Activated CD4-positive, alpha-beta T cell treated with anti-CD3 and anti-CD28 coated beads, Interleukin-2, amount 10 ng/mL, durations not matched to agents 7 days and 5 days (primary cell): ENCODE results near the gene MSRB2. TPM values are rescaled to one million over a fixed set of nuclear protein-coding genes. Genes with fewer than 3 reads are reported as not detected.

ENCODE experiments used
- CTCF ChIA-PET: fragments of 350-600 bp; sonication (Branson Sonifier 250); formaldehyde crosslinking; loops from one replicate; lab custom pipeline; 2021; ENCODE audit warnings: antibody characterized with exemption; lab: Charles Lee
- POLR2A ChIA-PET: fragments of 350-600 bp; sonication (Branson Sonifier 250); formaldehyde crosslinking; loops from one replicate; lab custom pipeline; 2021; ENCODE audit warnings: antibody characterized with exemption; lab: Charles Lee
- DNase-seq: peaks from one replicate; pipeline ENCODE4 v3.0.0-alpha.2; 2020
- H3K27ac Mint-ChIP-seq: one replicate; pipeline ENCODE4 v1.8.0; 2021; ENCODE audit warnings: mild to moderate bottlenecking, moderate library complexity, mixed read lengths
- H3K27me3 Mint-ChIP-seq: one replicate; pipeline ENCODE4 v1.8.0; 2021; ENCODE audit warnings: mixed read lengths
- H3K36me3 Mint-ChIP-seq: one replicate; pipeline ENCODE4 v1.8.0; 2021; ENCODE audit warnings: low read depth, mixed read lengths
- H3K4me1 Mint-ChIP-seq: one replicate; pipeline ENCODE4 v1.8.0; 2021; ENCODE audit warnings: mixed read lengths
- H3K4me3 Mint-ChIP-seq: one replicate; pipeline ENCODE4 v1.8.0; 2021; ENCODE audit warnings: mild to moderate bottlenecking, moderate library complexity, mixed read lengths
- H3K9me3 Mint-ChIP-seq: one replicate; pipeline ENCODE4 v1.8.0; 2021; ENCODE audit warnings: mixed read lengths
- total RNA-seq, 2 experiments: library from RNA; stranded (reverse); gene quantifications; one replicate each; pipeline ENCODE4 v1.2.3, GENCODE V29; 2021

MSRB2 gene
- total RNA-seq: 1 to 10 TPM; 6.5 to 9.2 TPM

- ChIA-PET POLR2A (no interaction called here), CTCF (no interaction called here)
- Mint-ChIP-seq H3K36me3 (peaks cover 2% of the 10 kb centered on the region), H3K27ac (peak within 1 kb of the TSS; percentile 87), H3K9me3 (peaks cover 2% of the 10 kb centered on the region), H3K4me1 (peaks cover 30% of the 10 kb centered on the region), H3K4me3 (peak within 1 kb of the TSS; percentile 85), H3K27me3 (peaks cover 17% of the 10 kb centered on the region)
- DNase-seq: peak; percentile 77
Measured at GRCh38 chr10:23095404-23095965, at the start of gene MSRB2. MSRB2 (plus strand) TSS chr10:23095579; CDS start chr10:23095609, 30 bp downstream.

GRCh38 chr10:23046027-23046426 is 49.4 kb upstream of the MSRB2 start:
- Mint-ChIP-seq H3K27ac (no peak overlapping the region), H3K4me1 (no peaks in the 10 kb centered on the region), H3K27me3 (peaks cover 5% of the 10 kb centered on the region), H3K4me3 (no peak overlapping the region), H3K9me3 (no peaks in the 10 kb centered on the region), H3K36me3 (no peaks in the 10 kb centered on the region)
- DNase-seq: no peak
- ChIA-PET CTCF (interaction anchor here (0.6 kb wide), 1 partner anchor 1579 kb away, joined by 3 read pairs; no protein-coding TSS in a partner anchor), POLR2A (no interaction called here)

GRCh38 chr10:23047201-23048050 is 48.0 kb upstream of the MSRB2 start:
- H3K27ac Mint-ChIP-seq: no peak overlapping the region
- no peak for DNase-seq
- CTCF ChIA-PET: no interaction called here
- peaks cover 5% of the 10 kb centered on the region for H3K27me3 Mint-ChIP-seq
- no peaks in the 10 kb centered on the region for H3K36me3 Mint-ChIP-seq
- no peaks in the 10 kb centered on the region for H3K4me1 Mint-ChIP-seq
- H3K9me3 Mint-ChIP-seq: no peaks in the 10 kb centered on the region
- no peak overlapping the region for H3K4me3 Mint-ChIP-seq
- POLR2A ChIA-PET: no interaction called here

GRCh38 chr10:23048191-23048590 is 47.2 kb upstream of the MSRB2 start:
- POLR2A ChIA-PET: no interaction called here
- Mint-ChIP-seq H3K36me3 (no peaks in the 10 kb centered on the region), H3K27me3 (peaks cover 7% of the 10 kb centered on the region), H3K4me3 (no peak overlapping the region), H3K4me1 (no peaks in the 10 kb centered on the region), H3K9me3 (no peaks in the 10 kb centered on the region), H3K27ac (no peak overlapping the region)
- CTCF ChIA-PET: no interaction called here
- no peak for DNase-seq

GRCh38 chr10:23051278-23051677 is 44.1 kb upstream of the MSRB2 start:
- H3K36me3 Mint-ChIP-seq: no peaks in the 10 kb centered on the region
- no peaks in the 10 kb centered on the region for H3K4me1 Mint-ChIP-seq
- no peak overlapping the region for H3K4me3 Mint-ChIP-seq

GRCh38 chr10:23051855-23052331 is 43.5 kb upstream of the MSRB2 start:
- Mint-ChIP-seq H3K4me3 (no peak overlapping the region), H3K27ac (no peak overlapping the region), H3K9me3 (no peaks in the 10 kb centered on the region), H3K27me3 (peaks cover 4% of the 10 kb centered on the region), H3K4me1 (no peaks in the 10 kb centered on the region), H3K36me3 (no peaks in the 10 kb centered on the region)
- ChIA-PET POLR2A (no interaction called here), CTCF (no interaction called here)
- DNase-seq: no peak

More at GRCh38 chr10:23051278-23051677, 44.1 kb upstream of the MSRB2 start:
- H3K27ac Mint-ChIP-seq: no peak overlapping the region
- no peaks in the 10 kb centered on the region for H3K9me3 Mint-ChIP-seq
- no peak for DNase-seq
- CTCF ChIA-PET: no interaction called here
- H3K27me3 Mint-ChIP-seq: peaks cover 2% of the 10 kb centered on the region
- POLR2A ChIA-PET: no interaction called here

GRCh38 chr10:23053036-23053435 is 42.3 kb upstream of the MSRB2 start:
- no peak for DNase-seq
- Mint-ChIP-seq H3K36me3 (no peaks in the 10 kb centered on the region), H3K27ac (no peak overlapping the region), H3K4me1 (no peaks in the 10 kb centered on the region), H3K9me3 (no peaks in the 10 kb centered on the region), H3K27me3 (peaks cover 6% of the 10 kb centered on the region), H3K4me3 (no peak overlapping the region)
- ChIA-PET CTCF (no interaction called here), POLR2A (no interaction called here)

GRCh38 chr10:23055424-23056185 is 39.8 kb upstream of the MSRB2 start:
- Mint-ChIP-seq H3K27ac (no peak overlapping the region), H3K4me1 (no peaks in the 10 kb centered on the region), H3K9me3 (no peaks in the 10 kb centered on the region), H3K4me3 (no peak overlapping the region), H3K36me3 (no peaks in the 10 kb centered on the region), H3K27me3 (peaks cover 11% of the 10 kb centered on the region)
- no peak for DNase-seq
- POLR2A ChIA-PET: no interaction called here
- CTCF ChIA-PET: no interaction called here

- H3K9me3 Mint-ChIP-seq: no peaks in the 10 kb centered on the region
- DNase-seq: no peak
- ChIA-PET CTCF (interaction anchor here (0.6 kb wide), 1 partner anchor 1784 kb away, joined by 3 read pairs; no protein-coding TSS in a partner anchor), POLR2A (no interaction called here)
- H3K36me3 Mint-ChIP-seq: no peaks in the 10 kb centered on the region
- H3K27ac Mint-ChIP-seq: no peak overlapping the region
- peaks cover 14% of the 10 kb centered on the region for H3K27me3 Mint-ChIP-seq
- no peaks in the 10 kb centered on the region for H3K4me1 Mint-ChIP-seq
- no peak overlapping the region for H3K4me3 Mint-ChIP-seq
Measured at GRCh38 chr10:23056186-23056579, 39.2 kb upstream of the MSRB2 start.

- DNase-seq: no peak
- H3K9me3 Mint-ChIP-seq: no peaks in the 10 kb centered on the region
- H3K27ac Mint-ChIP-seq: no peak overlapping the region
- H3K4me3 Mint-ChIP-seq: no peak overlapping the region
- peaks cover 13% of the 10 kb centered on the region for H3K27me3 Mint-ChIP-seq
- no peaks in the 10 kb centered on the region for H3K36me3 Mint-ChIP-seq
- CTCF ChIA-PET: no interaction called here
- no peaks in the 10 kb centered on the region for H3K4me1 Mint-ChIP-seq
- POLR2A ChIA-PET: no interaction called here
Measured at GRCh38 chr10:23058366-23058765, 37.0 kb upstream of the MSRB2 start.

- H3K9me3 Mint-ChIP-seq: no peaks in the 10 kb centered on the region
- no peak overlapping the region for H3K27ac Mint-ChIP-seq
- CTCF ChIA-PET: no interaction called here
- peaks cover 13% of the 10 kb centered on the region for H3K27me3 Mint-ChIP-seq
- no peaks in the 10 kb centered on the region for H3K4me1 Mint-ChIP-seq
- POLR2A ChIA-PET: no interaction called here
- no peak overlapping the region for H3K4me3 Mint-ChIP-seq
- H3K36me3 Mint-ChIP-seq: no peaks in the 10 kb centered on the region
- no peak for DNase-seq
Measured at GRCh38 chr10:23060918-23061317, 34.5 kb upstream of the MSRB2 start.

GRCh38 chr10:23063045-23063972 is 32.1 kb upstream of the MSRB2 start:
- H3K27me3 Mint-ChIP-seq: peaks cover 9% of the 10 kb centered on the region
- H3K4me3 Mint-ChIP-seq: no peak overlapping the region
- POLR2A ChIA-PET: no interaction called here
- no peak for DNase-seq
- H3K27ac Mint-ChIP-seq: no peak overlapping the region
- H3K36me3 Mint-ChIP-seq: no peaks in the 10 kb centered on the region
- no peaks in the 10 kb centered on the region for H3K9me3 Mint-ChIP-seq
- CTCF ChIA-PET: no interaction called here
- H3K4me1 Mint-ChIP-seq: peaks cover 2% of the 10 kb centered on the region
